NT2/D1 (cell line): ENCODE data around the gene FEM1C.

ENCODE experiments used
- SUZ12 ChIP-seq: IDR thresholded peaks from 2 replicates; pipeline ENCODE4 v1.6.1; 2011; ENCODE audit not compliant: insufficient read length, insufficient read depth; ENCODE audit errors: extremely low read depth
- YY1 ChIP-seq: IDR thresholded peaks from 2 replicates; pipeline ENCODE4 v1.6.1; 2011; ENCODE audit not compliant: insufficient read length, insufficient read depth
- ZNF274 ChIP-seq: IDR thresholded peaks from 2 replicates; pipeline ENCODE4 v1.6.1; 2011; ENCODE audit warnings: mild to moderate bottlenecking, low read depth, low read length

DNA sequence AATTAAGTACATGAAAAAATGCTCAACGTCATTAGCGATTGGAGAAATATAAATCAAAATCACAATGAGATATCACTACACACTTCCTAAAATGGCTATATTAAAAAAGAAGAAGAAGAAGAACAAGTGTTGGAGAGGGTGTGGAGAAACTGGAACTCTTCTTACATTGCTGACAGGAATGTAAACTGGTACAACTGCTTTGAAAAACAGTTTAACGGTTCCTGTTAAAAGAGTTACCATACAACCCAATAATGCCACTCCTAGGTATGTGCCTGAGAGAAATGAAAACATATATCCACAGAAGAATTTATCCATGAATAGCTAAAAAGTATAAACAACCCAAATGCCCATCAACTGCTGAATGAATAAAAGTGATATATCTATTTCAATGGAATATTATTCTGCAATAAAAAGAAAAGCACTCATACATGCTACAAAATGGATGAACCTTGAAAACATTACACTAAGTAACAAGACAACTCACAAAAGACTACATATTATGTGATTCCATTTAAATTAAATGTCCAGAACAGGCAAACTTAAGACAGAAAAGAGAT is 9.0 kb downstream of the FEM1C start:
- TF ChIP-seq ZNF274: no peak
- TF ChIP-seq SUZ12: no peak
- TF ChIP-seq YY1: no peak
